ENCODE measurements around the gene GPRC5C.

The GPRC5C gene

GRCh38 chr17:74408262-74408661, 23.6 kb upstream of the GPRC5C start:
- DNase-seq: no peak

- DNase-seq: no peak
Measured at GRCh38 chr17:74408815-74409214, 23.1 kb upstream of the GPRC5C start.

- no peak for DNase-seq
Measured at GRCh38 chr17:74410001-74410443, 21.9 kb upstream of the GPRC5C start.

- DNase-seq: no peak
Measured at GRCh38 chr17:74412581-74412980, 19.3 kb upstream of the GPRC5C start.

GRCh38 chr17:74413491-74413890, 18.4 kb upstream of the GPRC5C start:
- DNase-seq: no peak

- no peak for DNase-seq
Measured at GRCh38 chr17:74414510-74414909, 17.4 kb upstream of the GPRC5C start.

DNA sequence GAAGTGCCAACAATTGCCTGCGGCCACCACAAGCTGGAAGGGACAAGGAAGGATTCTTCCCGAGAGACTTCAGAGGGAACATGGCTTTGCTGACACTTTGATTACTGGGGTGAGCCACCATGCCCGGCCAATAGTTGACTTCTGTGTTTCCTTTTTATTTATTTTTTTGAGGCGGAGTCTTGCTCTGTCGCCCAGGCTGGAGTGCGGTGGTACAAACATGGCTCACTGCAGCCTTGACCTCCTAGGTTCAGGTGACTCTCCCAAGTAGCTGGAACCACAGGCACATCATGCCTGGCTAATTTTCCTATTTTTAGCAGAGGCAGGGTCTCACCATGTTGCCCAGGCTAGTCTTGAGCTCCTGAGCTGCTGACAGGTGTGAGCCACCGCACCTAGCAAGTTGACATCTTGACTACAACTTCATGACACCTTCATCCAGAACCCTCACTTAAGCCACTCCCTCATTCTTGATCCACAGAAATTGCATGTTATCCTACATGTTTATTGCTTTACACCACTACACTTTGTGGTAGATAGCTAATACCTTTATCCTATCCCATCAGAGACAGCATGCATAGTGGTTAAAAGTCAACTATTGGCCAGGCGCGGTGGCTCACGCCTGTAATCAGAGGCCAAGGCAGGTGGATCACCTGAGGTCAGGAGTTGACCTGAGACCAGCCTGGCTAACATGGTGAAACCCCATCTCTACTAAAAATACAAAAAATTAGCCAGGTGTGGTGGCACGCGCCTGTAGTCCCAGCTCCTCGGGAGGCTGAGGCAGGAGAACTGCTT, 16.1 kb upstream of the GPRC5C start:
- no peak for DNase-seq

GRCh38 chr17:74417178-74418045, 14.5 kb upstream of the GPRC5C start:
- DNase-seq: no peak

DNA sequence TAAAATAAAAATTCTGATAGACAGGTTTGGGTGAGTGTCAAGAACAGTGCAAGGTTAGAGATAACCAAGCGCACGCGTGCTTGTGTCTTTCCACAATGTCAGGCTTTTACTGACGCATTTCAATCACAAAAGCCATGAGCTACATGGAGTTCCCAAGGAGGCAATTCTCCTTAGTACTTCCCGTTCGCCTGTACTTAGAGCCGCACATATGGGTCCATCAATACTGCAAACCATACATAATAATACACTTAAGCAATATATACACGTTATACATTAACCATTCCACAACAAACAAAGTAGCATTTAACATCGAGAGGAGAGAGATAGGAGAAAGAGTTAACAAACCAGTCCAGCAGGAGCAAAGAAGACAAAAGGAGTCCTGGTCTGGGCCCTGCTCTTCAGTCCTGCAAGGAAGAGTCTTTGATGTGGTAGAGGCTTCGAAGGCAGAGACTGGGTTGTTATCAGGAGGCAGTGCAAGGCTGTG, 11.9 kb upstream of the GPRC5C start:
- no peak for DNase-seq

- no peak for DNase-seq
Measured at GRCh38 chr17:74424117-74424516, 7.8 kb upstream of the GPRC5C start.

GRCh38 chr17:74424657-74425056, 7.2 kb upstream of the GPRC5C start:
- DNase-seq: no peak

DNA sequence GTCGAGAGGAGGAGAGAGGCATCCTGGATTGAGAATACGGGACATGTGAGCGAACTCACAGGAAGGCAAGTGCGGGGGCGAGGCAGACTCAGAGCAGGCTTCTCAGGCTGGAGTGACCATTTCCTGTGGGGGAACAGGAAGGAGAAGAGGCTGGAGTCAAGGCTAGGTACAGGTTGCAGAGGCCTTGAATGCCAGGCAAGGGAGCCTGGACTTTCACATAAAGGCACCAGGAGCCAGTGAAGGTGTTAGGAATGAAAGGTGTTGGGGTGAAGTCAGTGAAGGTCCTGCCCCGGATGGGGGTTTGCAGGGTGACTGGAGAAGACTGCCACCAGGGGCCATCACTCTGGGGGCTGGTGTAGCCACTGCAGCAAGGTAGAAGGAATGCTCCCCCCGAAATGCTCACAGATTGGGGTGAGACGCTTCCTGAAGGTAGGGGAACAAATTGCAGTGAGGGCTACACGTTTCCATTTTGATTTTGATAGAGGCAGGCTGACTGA, 5.3 kb upstream of the GPRC5C start:
- DNase-seq: no peak

- no peak for DNase-seq
Measured at GRCh38 chr17:74427048-74427762, 4.7 kb upstream of the GPRC5C start.

DNA sequence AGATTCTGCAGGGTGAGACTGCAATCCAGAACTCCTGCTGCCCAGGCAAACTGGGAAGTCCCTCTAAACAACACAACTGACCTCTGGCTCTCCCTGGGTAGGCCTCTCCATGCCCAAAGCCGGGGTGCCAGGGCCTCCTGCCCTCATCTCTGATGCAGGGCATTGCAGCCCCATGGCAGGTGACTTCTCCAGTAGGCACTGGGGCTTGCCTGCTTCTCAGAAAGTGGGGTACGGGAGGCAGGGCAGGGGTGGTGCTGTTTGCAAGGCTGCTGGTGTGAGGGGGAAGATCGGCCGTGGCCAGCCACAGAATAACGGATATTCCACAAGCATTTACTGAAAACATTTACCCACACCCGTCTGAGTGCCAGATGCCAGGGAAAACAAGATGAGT, 4.1 kb upstream of the GPRC5C start:
- DNase-seq: no peak

DNA sequence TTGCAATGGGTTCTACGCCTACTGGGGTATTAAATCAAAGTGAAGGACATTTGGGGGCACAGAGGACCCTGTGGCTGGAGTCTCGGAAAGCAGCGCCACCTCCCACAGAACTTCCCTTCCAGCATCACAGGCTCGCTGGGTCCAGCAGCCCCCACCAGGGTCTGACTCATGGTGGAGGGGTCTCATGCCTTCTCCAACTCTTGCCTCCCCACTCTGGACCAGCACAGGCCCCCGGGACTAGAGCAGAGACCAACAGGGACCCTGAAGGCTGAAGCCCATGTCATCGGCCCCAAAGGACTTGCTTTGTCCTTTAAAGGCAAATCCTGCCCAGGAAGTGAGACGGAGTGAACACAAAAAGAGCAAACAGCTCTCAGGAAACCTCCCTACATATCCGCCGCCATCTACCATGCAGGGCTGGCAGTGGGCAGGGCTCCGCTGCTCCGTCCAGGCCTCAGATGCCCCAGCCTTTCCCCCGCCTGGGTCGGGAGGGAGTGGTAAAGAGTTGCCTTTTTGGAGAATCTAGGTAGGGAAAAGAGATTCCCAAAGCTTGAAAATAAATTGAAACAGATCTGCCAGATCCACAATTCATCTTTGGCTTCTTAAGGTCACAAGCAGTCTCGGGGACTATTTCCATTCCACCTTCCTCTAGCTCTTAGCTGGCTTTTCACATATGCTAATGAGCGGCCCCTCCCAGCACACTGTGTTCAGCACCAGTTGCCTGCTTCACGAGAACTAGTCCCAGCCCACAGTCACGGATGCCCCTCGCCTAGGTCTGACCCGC, 2.1 kb upstream of the GPRC5C start:
- DNase-seq: no peak

GRCh38 chr17:74430385-74430705, 1.5 kb upstream of the GPRC5C start:
- DNase-seq: no peak

GRCh38 chr17:74430706-74431567, 951 bp upstream of the GPRC5C start:
- DNase-seq: no peak

- no peak for DNase-seq
Measured at GRCh38 chr17:74432424-74432690, 469 bp downstream of the GPRC5C start.

- no peak for DNase-seq
Measured at GRCh38 chr17:74432766-74433391, 991 bp downstream of the GPRC5C start.

- DNase-seq: no peak
Measured at GRCh38 chr17:74433421-74434121, 1.7 kb downstream of the GPRC5C start.

Data from stimulated activated CD8-positive, alpha-beta memory T cell treated with anti-CD3 and anti-CD28 coated beads, Interleukin-4, amount 100 ng/mL, for 48 hours (primary cell).